ENCODE data around the gene PSMB1. TPM values are rescaled to one million over a fixed set of nuclear protein-coding genes. Genes with fewer than 3 reads are reported as not detected.
A peak's percentile ranks its signal among the peaks of the same experiment; 100 is the strongest.

The PSMB1 gene
- total RNA-seq, 1 donor from 2014 or later = 234 TPM

GRCh38 chr6:170564936-170565530, 11.9 kb upstream of the PSMB1 start:
- FAIRE-seq = no peak
- no peaks in the 10 kb centered on the region for H3K27me3 ChIP-seq (ENCODE audit: control insufficient read depth, insufficient read depth, low read length)
- TF ChIP-seq CTCF (IDR thresholded peaks at IDR 0.05; ENCODE audit: insufficient read depth, low read length, severe bottlenecking) = no peak
- no peak for DNase-seq (ENCODE audit: low read depth)
- peaks cover 6% of the 10 kb centered on the region for H3K36me3 ChIP-seq (ENCODE audit: control insufficient read depth, insufficient read depth, low read length)
- H3K4me3 ChIP-seq (ENCODE audit: low read depth, low read length) = no peak overlapping the region

- FAIRE-seq = no peak
- no peak for DNase-seq (ENCODE audit: low read depth)
- TF ChIP-seq CTCF (IDR thresholded peaks at IDR 0.05; ENCODE audit: insufficient read depth, low read length, severe bottlenecking) = no peak
- no peak overlapping the region for H3K4me3 ChIP-seq (ENCODE audit: low read depth, low read length)
- no peaks in the 10 kb centered on the region for H3K27me3 ChIP-seq (ENCODE audit: control insufficient read depth, insufficient read depth, low read length)
- H3K36me3 ChIP-seq (ENCODE audit: control insufficient read depth, insufficient read depth, low read length) = peaks cover 5% of the 10 kb centered on the region
These were observed 8.4 kb upstream of the PSMB1 start for GRCh38 chr6:170561555-170561954.

GRCh38 chr6:170555305-170555704, 2.2 kb upstream of the PSMB1 start:
- Histone ChIP-seq H3K36me3 (ENCODE audit: control insufficient read depth, insufficient read depth, low read length) (peaks cover 2% of the 10 kb centered on the region), H3K4me3 (ENCODE audit: low read depth, low read length) (peak overlapping the region; percentile 92), H3K27me3 (ENCODE audit: control insufficient read depth, insufficient read depth, low read length) (no peaks in the 10 kb centered on the region)
- FAIRE-seq = no peak
- DNase-seq (ENCODE audit: low read depth) = no peak
- TF ChIP-seq CTCF (IDR thresholded peaks at IDR 0.05; ENCODE audit: insufficient read depth, low read length, severe bottlenecking) = no peak

- no peak for TF ChIP-seq CTCF (IDR thresholded peaks at IDR 0.05; ENCODE audit: insufficient read depth, low read length, severe bottlenecking)
- DNase-seq (ENCODE audit: low read depth) = no peak
- Histone ChIP-seq H3K36me3 (ENCODE audit: control insufficient read depth, insufficient read depth, low read length) (peaks cover 2% of the 10 kb centered on the region), H3K27me3 (ENCODE audit: control insufficient read depth, insufficient read depth, low read length) (no peaks in the 10 kb centered on the region), H3K4me3 (ENCODE audit: low read depth, low read length) (peak overlapping the region; percentile 92)
- FAIRE-seq = no peak
These were observed 1.7 kb upstream of the PSMB1 start for GRCh38 chr6:170554796-170555137.

GRCh38 chr6:170554013-170554795, 1.1 kb upstream of the PSMB1 start, which contains the start of gene TBP:
TBP (plus strand) TSS chr6:170554369; CDS start chr6:170557030, 2,661 bp downstream.
- DNase-seq (ENCODE audit: low read depth) = peak; percentile 97
- H3K36me3 ChIP-seq (ENCODE audit: control insufficient read depth, insufficient read depth, low read length) = peaks cover 2% of the 10 kb centered on the region
- no peaks in the 10 kb centered on the region for H3K27me3 ChIP-seq (ENCODE audit: control insufficient read depth, insufficient read depth, low read length)
- FAIRE-seq = peak; percentile 90
- TF ChIP-seq CTCF (IDR thresholded peaks at IDR 0.05; ENCODE audit: insufficient read depth, low read length, severe bottlenecking) = no peak
- H3K4me3 ChIP-seq (ENCODE audit: low read depth, low read length) = peak within 1 kb of the TSS; percentile 92

Measured in bronchial epithelial cell (primary cell).